ENCODE results near the gene PRSS37.
"Not testable (repeated sequence)": the region's sequence is repeated elsewhere in the genome, so short reads cannot be mapped to it uniquely, and the experiment has no call there.

DNA sequence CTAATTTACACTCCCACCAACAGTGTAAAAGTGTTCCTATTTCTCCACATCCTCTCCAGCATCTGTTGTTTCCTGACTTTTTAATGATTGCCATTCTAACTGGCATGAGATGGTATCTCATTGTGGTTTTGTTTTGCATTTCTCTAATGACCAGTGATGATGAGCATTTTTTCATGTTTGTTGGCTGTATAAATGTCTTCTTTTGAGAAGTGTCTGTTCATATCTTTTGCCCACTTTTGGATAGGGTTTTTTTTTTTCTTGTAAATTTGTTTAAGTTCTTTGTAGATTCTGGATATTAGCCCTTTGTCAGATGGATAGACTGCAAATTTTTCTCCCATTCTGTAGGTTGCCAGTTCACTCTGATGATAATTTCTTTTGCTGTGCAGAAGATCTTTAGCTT is 18.9 kb downstream of the PRSS37 start:
- TF ChIP-seq, protein P1, sequence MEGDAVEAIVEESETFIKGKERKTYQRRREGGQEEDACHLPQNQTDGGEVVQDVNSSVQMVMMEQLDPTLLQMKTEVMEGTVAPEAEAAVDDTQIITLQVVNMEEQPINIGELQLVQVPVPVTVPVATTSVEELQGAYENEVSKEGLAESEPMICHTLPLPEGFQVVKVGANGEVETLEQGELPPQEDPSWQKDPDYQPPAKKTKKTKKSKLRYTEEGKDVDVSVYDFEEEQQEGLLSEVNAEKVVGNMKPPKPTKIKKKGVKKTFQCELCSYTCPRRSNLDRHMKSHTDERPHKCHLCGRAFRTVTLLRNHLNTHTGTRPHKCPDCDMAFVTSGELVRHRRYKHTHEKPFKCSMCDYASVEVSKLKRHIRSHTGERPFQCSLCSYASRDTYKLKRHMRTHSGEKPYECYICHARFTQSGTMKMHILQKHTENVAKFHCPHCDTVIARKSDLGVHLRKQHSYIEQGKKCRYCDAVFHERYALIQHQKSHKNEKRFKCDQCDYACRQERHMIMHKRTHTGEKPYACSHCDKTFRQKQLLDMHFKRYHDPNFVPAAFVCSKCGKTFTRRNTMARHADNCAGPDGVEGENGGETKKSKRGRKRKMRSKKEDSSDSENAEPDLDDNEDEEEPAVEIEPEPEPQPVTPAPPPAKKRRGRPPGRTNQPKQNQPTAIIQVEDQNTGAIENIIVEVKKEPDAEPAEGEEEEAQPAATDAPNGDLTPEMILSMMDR (IDR thresholded peaks at IDR 0.05) = not testable (repeated sequence)
- TF ChIP-seq POLR2A (IDR thresholded peaks at IDR 0.05) = not testable (repeated sequence)
